ENCODE data around the gene TMEM165. TPM values are rescaled to one million over a fixed set of nuclear protein-coding genes. Genes with fewer than 3 reads are reported as not detected.

Gene TMEM165
- total and polyA plus RNA-seq, 2 of the 4 experiments (the other 2 are of a cell fraction): 49.6 to 83.0 TPM

DNA sequence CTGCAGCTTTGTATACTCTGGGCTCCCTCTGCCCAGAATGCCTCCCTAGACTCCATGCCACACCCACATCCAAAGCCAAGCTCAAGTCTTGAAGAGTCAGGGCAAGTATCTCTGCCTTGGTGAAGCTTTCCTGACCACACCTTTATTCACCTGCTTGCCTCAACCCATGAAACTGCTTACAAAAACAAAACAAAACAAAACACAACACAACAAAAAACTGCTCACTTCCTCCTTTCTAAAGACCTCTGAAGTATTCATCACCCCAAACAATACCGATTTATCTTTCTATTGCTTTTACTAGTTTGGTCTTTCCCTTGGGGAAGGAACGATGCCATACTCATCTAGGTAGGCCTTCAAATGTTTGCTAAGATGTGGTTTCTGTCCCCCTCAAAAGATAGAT is 45.0 kb downstream of the TMEM165 start:
- dilution Hi-C loops (cut with HindIII; ENCODE audit: low sequenced_read_pairs, unreplicated experiment) (no loop called here), intact Hi-C loops (cut with micrococcal nuclease) (loop anchor here (10.0 kb wide), 1 partner anchor 294 kb away; no protein-coding TSS in a partner anchor), in situ Hi-C loops (cut with MboI; ENCODE audit: low sequenced_read_pairs) (no loop called here)
- H2BK15ac ChIP-seq (ENCODE audit: low read depth, low read length): no peak overlapping the region
- H3K79me1 ChIP-seq (ENCODE audit: low read depth in 1 of 2, low read length in 2 of 2): peaks cover 13 to 18% of the 10 kb centered on the region in 2 experiments; a peak in 3 of 4 replicates
- TF ChIP-seq MAFK (IDR thresholded peaks at IDR 0.05; ENCODE audit: low read depth, low read length) (no peak), RCOR1 (IDR thresholded peaks at IDR 0.05; ENCODE audit: insufficient replicate concordance, low read length) (no peak), RAD21 (IDR thresholded peaks at IDR 0.05; ENCODE audit: low read length) (no peak), CEBPB (IDR thresholded peaks at IDR 0.05; ENCODE audit: low read depth, low read length) (no peak), CHD1 (IDR thresholded peaks at IDR 0.05; ENCODE audit: low read depth, low read length) (no peak), BHLHE40 (IDR thresholded peaks at IDR 0.05; ENCODE audit: low read depth, low read length) (no peak)
- TF ChIP-seq, protein P1, sequence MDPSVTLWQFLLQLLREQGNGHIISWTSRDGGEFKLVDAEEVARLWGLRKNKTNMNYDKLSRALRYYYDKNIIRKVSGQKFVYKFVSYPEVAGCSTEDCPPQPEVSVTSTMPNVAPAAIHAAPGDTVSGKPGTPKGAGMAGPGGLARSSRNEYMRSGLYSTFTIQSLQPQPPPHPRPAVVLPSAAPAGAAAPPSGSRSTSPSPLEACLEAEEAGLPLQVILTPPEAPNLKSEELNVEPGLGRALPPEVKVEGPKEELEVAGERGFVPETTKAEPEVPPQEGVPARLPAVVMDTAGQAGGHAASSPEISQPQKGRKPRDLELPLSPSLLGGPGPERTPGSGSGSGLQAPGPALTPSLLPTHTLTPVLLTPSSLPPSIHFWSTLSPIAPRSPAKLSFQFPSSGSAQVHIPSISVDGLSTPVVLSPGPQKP (IDR thresholded peaks at IDR 0.05; ENCODE audit: borderline replicate concordance, low read depth, low read length): no peak
- H3K56ac ChIP-seq (ENCODE audit: extremely low read depth, insufficient read depth, low read length): no peak overlapping the region
- H3K27me3 ChIP-seq (ENCODE audit: control insufficient read depth, insufficient read depth, low read length): no peaks in the 10 kb centered on the region
- ChIA-PET CTCF (no interaction called here), POLR2A (ENCODE audit: unreplicated experiment) (no interaction called here)
- H3K36me3 ChIP-seq (ENCODE audit: control insufficient read depth, insufficient read depth, low read length): peaks cover 19% of the 10 kb centered on the region
- H3K9me3 ChIP-seq (ENCODE audit: control insufficient read depth, insufficient read depth, low read length): no peaks in the 10 kb centered on the region
- H3K9ac ChIP-seq (ENCODE audit: low read depth, low read length): no peak overlapping the region
- WGBS, 2 experiments (ENCODE audit: extremely low coverage in 2 of 2, insufficient read length in 1 of 2): 100% methylated on average over 1 of the region's 2 CpGs; no CpG with 5 or more reads in 1 of the 2 experiments
- H3K14ac ChIP-seq (replicated peaks; ENCODE audit: low read depth, low read length): no peak overlapping the region
- no peak overlapping the region for H3K4ac ChIP-seq (ENCODE audit: low read depth, low read length)
- H2AK9ac ChIP-seq (replicated peaks; ENCODE audit: low read depth, low read length, poor library complexity): no peak overlapping the region
- H3K27ac ChIP-seq (ENCODE audit: insufficient read depth, low read length): no peak overlapping the region
- H2BK20ac ChIP-seq (ENCODE audit: low read depth, low read length): no peak overlapping the region
- no peak overlapping the region for H3K4me3 ChIP-seq (ENCODE audit: insufficient read depth, low read depth, low read length)
- H3K4me2 ChIP-seq (ENCODE audit: low read depth, low read length): no peak overlapping the region
- peaks cover 9% of the 10 kb centered on the region; the same call in 1 of the 2 replicates for H3K9me1 ChIP-seq (ENCODE audit: insufficient read depth, low read length)
- no peaks in the 10 kb centered on the region for H4K20me1 ChIP-seq (ENCODE audit: insufficient read depth, low read length)
- H3K23ac ChIP-seq (ENCODE audit: low read depth, low read length): no peak overlapping the region
- H4K8ac ChIP-seq (ENCODE audit: low read depth in 2 of 2, low read length in 2 of 2): no peak overlapping the region
- H3K18ac ChIP-seq (ENCODE audit: low read depth, low read length): no peak overlapping the region
- DNase-seq (no peak), ATAC-seq (ENCODE audit: low read depth) (no peak)
- no peak overlapping the region for H2AFZ ChIP-seq (replicated peaks; ENCODE audit: low read length, poor library complexity)
- H3K4me1 ChIP-seq (ENCODE audit: control insufficient read depth, insufficient read depth, low read length): peaks cover 8% of the 10 kb centered on the region
- BruUV-seq (replicated peaks): no TSS peak
- no peak overlapping the region for H4K5ac ChIP-seq (ENCODE audit: low read depth, low read length)
- no peak overlapping the region for H4K91ac ChIP-seq (ENCODE audit: insufficient read depth, low read depth, low read length)
- no peak overlapping the region for H2BK5ac ChIP-seq (ENCODE audit: low read depth, low read length, poor library complexity, severe bottlenecking)
- H2BK120ac ChIP-seq (ENCODE audit: low read depth, low read length): no peak overlapping the region
- H2AK5ac ChIP-seq (ENCODE audit: low read depth, low read length): no peak overlapping the region
